Ishikawa (cell line): ENCODE measurements around the gene PBX3.

ENCODE experiments used
- FOXM1 ChIP-seq: IDR thresholded peaks from 2 replicates; pipeline ENCODE4 v1.6.1; 2012; ENCODE audit warnings: low read depth, borderline replicate concordance
- RAD21 ChIP-seq: IDR thresholded peaks from 2 replicates; pipeline ENCODE4 v1.6.1; 2012; ENCODE audit warnings: low read depth
- TCF12 ChIP-seq: IDR thresholded peaks from 2 replicates; pipeline ENCODE4 v1.6.1; 2012; ENCODE audit warnings: low read depth
- YY1 ChIP-seq: IDR thresholded peaks from 2 replicates; pipeline ENCODE4 v1.6.1; 2012; ENCODE audit warnings: low read depth
- ZBTB7A ChIP-seq: IDR thresholded peaks from 2 replicates; pipeline ENCODE4 v1.6.1; 2012; ENCODE audit warnings: low read depth
- TF ChIP-seq, protein P1 (sequence below): IDR thresholded peaks from 2 replicates; pipeline ENCODE4 v1.6.1; 2012; ENCODE audit warnings: low read depth, mild to moderate bottlenecking
- TF ChIP-seq, protein P2 (sequence below): IDR thresholded peaks from 2 replicates; pipeline ENCODE4 v1.6.1; 2012

DNA sequence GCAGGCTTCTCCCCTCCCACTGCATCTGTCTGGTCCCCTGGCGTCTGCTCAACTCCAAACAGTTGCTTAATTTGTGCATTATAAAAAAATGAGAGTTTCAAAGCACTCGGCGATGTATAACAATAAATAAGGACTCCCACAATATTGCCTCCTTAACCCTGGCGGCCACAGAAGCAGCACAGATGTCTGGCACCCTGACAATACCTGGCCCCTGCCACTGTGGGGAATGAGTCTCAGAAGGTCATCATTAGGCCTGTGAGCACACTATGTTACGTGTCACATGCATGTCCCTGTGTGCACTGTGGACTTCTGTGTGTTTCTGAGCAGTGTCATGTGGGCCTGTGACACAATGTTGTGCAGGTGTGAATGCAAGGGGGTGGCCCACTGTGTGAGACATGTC, 236.5 kb downstream of the PBX3 start:
- TF ChIP-seq, protein P1, sequence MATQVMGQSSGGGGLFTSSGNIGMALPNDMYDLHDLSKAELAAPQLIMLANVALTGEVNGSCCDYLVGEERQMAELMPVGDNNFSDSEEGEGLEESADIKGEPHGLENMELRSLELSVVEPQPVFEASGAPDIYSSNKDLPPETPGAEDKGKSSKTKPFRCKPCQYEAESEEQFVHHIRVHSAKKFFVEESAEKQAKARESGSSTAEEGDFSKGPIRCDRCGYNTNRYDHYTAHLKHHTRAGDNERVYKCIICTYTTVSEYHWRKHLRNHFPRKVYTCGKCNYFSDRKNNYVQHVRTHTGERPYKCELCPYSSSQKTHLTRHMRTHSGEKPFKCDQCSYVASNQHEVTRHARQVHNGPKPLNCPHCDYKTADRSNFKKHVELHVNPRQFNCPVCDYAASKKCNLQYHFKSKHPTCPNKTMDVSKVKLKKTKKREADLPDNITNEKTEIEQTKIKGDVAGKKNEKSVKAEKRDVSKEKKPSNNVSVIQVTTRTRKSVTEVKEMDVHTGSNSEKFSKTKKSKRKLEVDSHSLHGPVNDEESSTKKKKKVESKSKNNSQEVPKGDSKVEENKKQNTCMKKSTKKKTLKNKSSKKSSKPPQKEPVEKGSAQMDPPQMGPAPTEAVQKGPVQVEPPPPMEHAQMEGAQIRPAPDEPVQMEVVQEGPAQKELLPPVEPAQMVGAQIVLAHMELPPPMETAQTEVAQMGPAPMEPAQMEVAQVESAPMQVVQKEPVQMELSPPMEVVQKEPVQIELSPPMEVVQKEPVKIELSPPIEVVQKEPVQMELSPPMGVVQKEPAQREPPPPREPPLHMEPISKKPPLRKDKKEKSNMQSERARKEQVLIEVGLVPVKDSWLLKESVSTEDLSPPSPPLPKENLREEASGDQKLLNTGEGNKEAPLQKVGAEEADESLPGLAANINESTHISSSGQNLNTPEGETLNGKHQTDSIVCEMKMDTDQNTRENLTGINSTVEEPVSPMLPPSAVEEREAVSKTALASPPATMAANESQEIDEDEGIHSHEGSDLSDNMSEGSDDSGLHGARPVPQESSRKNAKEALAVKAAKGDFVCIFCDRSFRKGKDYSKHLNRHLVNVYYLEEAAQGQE, result no peak
- TF ChIP-seq YY1, result no peak
- TF ChIP-seq, protein P2, sequence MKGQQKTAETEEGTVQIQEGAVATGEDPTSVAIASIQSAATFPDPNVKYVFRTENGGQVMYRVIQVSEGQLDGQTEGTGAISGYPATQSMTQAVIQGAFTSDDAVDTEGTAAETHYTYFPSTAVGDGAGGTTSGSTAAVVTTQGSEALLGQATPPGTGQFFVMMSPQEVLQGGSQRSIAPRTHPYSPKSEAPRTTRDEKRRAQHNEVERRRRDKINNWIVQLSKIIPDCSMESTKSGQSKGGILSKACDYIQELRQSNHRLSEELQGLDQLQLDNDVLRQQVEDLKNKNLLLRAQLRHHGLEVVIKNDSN, result no peak
- no peak for TF ChIP-seq RAD21
- no peak for TF ChIP-seq FOXM1
- TF ChIP-seq TCF12, result no peak
- TF ChIP-seq ZBTB7A, result no peak
